Hematopoietic multipotent progenitor cell treated with erythropoietin and hydrocortisone succinate and interleukin-3 and kit ligand, for 17 days (in vitro differentiated cells): ENCODE results near the gene GLOD4.
"Not testable (repeated sequence)": the region's sequence is repeated elsewhere in the genome, so short reads cannot be mapped to it uniquely, and the experiment has no call there.

Experiments
- DNase-seq: peaks from one replicate; pipeline ENCODE4 v3.0.0-alpha.2; 2015; ENCODE audit warnings: low spot score

Gene GLOD4

DNA sequence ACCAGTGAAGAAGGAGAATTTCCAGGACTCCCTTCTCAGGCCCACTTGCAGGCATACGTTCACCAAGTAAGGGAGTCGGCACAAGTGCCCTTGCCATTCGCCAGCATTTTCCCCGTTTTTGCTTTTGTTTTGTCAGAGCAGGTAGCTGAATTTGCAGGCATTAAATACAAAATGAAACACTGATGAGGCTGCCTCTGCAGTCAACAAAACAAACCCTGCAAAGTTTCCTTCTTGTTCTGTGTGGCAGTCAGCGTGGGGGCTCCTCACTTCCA lies 7.8 kb downstream of the GLOD4 start:
- no peak for DNase-seq

DNA sequence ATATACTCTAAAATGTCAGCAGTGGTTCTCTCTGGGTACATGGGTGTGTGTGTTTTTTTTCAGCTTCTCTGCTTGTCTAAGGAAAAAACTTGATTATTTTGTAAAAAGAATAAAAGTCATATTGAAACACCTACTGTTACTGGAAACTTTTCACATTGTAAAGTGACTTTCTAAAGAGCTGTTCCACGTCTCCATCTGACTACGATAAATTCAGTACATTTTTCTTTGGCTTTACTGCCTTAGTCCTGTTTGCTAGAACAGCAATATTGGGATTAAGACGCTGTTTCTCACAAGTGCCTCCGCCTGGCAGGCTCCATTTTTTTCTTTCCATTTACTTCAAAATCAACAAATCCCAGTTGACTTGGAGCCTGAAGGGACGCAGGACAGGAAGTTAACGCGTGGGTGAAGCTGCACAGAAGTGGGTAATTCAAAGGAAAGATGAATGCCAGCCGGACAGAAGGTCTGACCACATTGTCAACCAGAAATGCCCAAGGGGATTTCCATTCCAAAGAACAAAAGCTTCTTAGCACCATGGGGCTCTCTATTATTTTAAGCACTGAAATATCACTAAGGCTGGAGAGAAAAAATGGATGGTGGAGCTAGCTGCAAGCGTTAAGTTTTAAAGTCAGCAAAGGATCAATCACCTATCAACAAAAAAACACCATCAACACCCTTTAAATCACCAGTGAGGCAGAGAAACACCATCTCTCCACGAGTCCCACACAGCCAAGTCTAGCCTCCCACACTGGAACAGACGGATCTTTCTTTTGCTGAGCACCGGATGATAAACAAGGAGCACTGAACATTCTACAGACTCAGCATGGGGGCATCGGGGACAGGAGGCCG lies 8.4 kb downstream of the GLOD4 start:
- DNase-seq: no peak

DNA sequence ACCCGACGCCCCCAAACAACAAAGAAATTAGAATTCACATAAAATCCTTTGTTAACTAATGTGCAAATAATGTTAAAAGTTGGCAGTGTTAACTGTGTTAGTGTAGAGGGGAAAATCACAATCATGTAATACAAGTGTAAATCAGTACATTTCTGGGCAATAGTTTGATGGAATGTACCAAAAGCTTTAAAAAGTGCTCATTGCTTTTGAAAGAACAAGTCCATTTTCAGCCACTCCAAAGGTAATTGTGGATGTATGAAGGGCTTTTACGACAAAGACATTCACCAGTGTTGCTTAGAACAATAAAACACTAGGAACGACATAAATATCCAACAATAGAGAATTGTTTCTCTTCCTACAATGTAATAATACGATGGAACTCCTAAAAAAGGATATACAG lies 9.1 kb downstream of the GLOD4 start:
- no peak for DNase-seq

DNA sequence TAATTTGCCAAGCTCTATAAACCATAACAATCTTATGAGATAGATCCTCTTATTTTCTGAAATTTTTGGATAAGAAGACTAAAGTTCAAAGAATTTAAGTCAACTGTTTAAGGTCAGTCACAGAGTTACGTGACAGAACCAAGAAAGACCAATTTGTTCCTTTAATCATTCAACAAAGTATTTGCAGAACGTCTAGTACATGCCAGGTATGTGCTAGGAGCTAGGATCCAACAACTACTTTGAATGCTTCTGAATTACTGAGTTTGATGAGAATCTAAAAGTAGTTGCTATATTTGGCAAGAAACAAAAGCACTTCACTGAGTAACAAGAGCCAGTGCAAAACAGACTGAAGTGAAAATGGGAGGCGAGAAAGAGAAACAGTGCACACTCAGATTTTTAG lies 15.0 kb downstream of the GLOD4 start:
- DNase-seq: no peak

DNA sequence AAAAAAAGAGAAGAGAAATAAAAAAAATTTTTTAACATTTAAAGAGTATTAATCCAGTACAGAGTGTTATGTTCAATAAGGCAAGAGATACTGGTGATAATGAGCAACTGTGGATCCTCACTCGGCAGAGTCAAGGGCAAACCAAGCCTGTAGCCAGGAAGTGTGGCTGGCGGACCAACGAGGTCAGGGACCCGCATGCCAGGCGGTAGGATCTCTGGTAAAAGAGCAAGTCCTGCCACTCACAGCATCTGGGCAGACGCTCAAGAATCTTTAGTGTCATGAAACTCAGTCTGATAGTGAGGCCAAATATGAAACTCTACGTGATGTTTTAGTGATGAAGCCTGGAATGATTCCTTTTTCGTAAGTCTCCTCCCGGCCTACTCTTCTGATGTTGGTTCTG lies 21.7 kb downstream of the GLOD4 start:
- DNase-seq: no peak

DNA sequence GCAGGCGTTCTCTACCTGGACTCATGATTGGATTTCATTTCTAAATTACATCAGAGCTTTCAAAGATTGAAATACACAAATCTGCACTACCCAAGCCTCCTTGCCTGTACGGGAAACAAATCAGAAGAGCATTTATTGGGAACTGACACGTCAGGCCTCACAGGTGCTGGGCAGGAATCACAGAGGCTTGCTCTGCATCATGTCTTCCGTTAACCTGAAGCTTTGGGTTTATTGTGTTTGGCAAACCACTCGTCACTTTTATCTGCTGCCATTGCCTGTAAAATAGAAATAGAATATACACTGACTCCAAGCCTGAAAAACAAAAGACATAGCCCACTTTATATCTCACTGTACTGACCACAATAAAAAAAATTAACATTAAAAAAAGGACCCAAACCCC lies 22.1 kb downstream of the GLOD4 start:
- DNase-seq: no peak

DNA sequence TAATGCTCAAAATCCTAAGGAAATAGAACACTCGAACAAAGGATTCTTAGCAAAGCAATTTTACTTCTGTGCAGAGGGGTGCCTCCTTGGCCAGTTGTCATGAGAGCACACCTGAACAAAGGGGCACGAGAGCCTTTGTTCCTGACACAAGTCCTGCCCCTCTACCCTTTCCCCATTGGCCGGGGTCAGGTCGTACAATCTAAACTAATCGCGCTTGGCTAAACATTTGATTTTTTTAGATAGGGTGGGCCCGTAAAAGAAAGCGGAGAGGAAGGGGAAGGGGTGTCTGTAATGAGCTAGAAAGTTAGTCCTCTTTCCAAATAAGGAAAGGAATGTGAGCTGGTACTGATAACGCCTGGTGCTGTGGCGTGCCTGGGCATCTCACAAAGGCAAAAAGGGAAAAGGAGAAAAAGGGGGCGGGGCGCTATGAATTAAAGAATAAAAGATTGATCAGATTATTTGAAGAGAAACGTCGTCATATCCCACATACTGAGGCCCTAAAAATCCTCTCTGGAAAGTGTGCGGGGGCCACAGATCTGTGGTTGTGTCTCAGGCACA lies 26.0 kb downstream of the GLOD4 start:
- DNase-seq: not testable (repeated sequence)

DNA sequence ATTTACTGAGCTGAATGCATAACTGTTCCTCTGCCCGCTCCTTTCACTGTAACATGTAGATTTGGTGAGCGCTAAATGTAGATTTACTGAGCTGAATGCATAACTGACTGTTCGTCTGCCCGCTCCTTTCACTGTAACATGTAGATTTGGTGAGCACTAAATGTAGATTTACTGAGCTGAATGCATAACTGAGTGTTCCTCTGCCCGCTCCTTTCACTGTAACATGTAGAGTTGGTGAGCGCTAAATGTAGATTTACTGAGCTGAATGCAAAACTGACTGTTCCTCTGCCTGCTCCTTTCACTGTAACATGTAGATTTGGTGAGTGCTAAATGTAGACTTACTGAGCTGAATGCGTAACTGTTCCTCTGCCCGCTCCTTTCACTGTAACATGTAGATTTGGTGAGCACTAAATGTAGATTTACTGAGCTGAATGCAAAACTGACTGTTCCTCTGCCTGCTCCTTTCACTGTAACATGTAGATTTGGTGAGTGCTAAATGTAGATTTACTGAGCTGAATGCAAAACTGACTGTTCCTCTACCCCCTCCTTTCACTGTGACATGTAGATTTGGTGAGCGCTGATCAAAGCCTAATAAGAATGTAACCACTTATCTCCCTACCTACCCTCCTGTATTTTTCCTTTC lies 26.6 kb downstream of the GLOD4 start:
- not testable (repeated sequence) for DNase-seq

DNA sequence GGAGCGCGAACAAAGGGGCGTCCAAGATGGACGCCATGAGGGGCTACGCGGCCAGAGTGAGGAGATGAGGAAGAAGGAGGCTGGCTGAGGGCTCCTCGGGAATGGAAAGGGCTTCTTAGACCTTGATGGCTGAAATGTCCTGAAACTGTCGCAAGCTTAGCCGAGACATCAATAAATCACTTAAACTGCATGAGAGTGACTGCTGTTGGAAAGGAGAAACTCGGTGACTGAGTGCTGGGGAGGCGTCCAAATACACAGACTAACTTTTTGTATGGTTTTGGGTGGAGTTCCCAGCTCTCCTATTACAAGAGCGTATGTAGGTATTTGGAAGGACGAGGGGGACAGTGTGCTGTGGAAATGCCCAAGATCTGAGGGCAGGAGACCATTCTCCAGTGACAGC lies 28.7 kb downstream of the GLOD4 start:
- no peak for DNase-seq

DNA sequence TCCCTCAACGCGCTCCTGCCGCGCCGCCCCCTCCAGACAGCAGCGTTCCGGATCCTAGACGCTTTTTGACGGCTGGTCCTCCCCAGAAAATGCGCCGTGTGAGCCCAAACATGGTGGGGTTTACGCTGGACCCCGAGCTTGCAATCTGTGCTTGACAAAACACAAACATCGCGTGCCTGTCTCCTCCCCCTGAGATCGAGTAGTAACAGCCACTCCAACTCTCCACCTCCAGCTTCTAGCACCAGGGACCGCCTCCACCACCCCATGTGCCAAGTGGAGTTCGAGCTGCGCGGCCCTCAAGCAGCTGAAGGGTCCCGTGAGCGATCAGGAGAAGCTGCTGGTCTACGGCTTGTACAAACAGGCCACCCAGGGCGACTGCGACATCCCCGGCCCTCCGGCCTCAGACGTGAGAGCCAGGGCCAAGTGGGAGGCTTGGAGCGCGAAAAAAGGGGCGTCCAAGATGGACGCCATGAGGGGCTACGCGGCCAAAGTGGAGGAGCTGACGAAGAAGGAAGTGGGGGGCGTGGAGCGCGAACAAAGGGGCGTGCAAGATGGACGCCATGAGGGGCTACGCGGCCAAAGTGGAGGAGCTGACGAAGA lies 29.4 kb downstream of the GLOD4 start:
- DNase-seq: no peak

DNA sequence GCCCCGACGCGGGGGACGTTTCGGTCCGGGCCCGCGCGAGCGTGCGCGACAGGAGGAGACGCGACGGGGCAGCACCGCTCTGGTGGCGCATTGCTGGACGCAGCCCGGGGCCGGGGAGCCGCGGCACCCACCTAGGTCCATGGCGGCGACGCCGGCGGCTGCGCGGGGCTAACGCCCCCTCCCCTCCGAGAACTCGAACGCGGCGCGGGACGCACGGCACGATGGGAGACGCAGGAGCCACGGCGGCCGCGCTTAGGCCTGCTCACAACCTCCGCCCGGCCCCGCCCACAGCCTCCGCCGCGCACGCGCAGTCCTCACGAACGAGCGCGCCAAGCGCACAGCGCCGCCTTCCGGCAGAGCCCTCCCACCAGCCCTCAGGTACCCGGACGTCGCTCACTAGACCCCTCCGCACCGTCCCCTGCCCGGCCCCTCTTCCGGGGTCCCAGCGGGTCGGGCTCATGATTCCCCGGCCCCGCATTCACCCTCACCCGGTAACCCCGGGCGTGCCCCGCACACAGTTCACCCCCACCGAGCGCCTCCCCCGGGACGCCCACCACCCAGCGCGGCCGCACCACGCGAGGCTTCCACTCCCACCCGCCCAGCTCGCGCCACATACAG lies 30.0 kb downstream of the GLOD4 start, which contains the start of gene GEMIN4:
GEMIN4 (minus strand) TSS at position 263 of the 618 bp plus-strand sequence; CDS start at position 141, 122 bp downstream.
- peak; percentile 90 for DNase-seq

DNA sequence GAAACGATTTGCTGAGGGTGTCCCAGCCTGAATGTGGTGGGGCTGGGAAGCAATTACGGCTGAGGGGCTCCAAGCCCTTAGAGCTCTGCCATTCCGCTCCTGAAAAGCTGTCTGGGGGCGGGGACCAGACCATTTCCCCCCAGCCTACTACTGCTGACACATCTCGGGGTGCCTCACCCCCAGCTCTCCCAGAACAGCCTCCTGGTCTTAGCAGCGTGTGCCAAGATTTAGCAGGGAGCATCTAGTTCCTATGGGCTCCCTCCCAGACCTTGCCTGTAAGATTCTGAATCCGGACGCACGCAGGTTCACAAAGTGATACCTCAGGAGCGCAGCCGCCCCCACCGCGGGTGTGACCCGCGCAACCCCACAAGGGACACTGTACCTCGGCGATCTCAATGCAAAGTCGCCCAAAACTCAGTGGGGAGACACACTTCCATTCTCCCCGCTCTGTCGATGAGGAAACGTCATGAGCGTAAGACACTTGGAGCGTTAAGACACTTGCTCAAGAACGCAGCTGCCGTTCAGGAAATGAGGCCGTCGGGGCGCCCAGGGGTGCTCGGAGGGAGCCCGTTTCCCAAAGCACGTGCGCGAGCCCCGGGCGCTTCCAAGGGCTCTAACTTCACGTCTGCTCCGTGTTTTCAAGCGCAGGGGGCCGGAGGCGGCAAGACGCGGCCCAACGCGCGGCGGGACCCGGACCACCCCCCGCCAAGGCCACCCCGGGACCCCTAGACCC lies 30.6 kb downstream of the GLOD4 start:
- no peak for DNase-seq

DNA sequence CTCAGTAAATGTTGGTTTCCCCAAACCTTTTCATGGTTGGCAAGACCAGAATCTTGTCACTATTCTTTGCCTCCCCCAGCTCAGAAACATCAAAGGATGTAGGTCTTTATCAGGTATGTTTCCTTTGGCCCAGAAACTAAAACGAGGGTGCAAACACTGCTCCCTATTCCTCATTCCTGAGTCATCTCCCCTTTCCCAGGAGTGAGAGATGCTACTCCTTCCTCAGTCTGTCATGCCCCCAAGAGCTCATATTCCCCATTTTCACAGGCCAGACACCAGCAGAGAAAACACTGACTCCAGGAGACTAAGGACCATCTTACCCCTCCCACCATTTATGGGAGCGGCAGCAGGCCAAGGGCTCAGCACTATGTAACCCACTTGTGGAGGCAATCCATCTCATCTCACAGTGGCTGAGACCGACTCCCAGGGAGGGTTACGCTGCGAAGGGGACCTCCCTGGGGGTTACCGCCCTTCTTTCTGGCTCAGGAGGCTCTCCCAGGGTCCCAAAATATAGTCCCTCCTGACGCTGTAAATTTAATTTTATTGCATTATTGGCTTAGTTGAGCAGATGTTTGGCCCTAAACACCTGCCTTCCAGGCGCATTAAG lies 31.5 kb downstream of the GLOD4 start:
- no peak for DNase-seq

DNA sequence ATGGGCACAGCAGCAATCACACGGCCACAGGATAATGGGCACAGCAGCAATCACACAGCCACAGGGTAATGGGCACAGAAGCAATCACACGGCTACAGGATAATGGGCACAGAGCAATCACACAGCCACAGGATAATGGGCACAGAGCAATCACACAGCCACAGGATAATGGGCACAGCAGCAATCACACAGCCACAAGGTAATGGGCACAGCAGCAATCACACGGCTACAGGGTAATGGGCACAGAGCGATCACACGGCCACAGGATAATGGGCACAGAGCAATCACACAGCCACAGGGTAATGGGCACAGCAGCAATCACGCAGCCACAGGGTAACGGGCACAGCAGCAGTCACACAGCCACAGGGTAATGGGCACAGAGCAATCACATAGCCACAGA lies 32.7 kb downstream of the GLOD4 start:
- not testable (repeated sequence) for DNase-seq

DNA sequence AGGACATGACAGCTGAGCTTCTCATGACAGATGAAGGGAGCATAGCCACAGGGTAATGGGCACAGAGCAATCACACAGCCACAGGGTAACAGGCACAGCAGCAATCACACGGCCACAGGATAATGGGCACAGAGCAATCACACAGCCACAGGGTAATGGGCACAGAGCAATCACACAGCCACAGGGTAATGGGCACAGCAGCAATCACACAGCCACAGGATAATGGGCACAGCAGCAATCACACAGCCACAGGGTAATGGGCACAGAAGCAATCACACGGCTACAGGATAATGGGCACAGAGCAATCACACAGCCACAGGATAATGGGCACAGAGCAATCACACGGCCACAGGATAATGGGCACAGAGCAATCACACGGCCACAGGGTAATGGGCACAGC lies 33.5 kb downstream of the GLOD4 start:
- DNase-seq: not testable (repeated sequence)

DNA sequence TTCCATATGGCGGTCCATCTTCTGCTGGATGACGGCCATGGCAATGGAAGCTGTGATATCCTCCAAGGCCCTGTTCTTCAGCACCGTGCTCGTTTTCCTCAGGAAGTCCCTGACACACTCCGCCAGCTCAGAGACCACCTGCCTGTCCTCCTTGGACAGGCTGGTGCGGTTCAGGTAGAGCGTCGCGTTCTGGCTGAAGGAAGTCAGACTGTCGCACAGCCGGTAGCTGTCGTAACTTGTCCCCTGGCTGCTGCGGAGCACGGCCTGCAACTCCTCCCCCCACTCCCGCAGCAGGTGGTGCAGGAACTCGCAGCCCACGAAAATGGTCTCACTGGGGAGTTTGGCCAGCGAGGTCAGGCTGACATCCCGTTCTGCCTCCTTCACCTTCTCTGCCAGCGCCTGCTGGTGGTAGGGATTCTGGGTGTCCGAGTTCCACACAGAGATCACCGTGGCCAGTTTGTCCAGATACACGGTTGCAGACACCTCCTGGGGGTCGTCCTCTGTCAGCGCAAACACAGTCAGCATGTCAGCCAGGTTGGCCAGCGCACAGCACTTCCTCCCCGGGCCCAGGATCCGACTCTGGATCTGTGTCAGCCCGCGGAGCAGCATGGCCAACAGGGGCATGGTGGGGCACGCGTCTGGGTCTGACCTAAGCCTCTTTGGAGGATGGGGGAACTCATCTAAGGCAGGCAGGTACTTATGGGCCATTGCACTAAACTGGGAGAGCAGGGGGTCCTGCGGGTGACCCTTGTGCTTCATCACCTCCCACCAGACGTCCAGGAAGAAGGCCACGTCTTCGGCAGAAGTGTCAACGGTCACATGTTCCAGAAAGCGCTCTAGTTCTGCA lies 35.1 kb downstream of the GLOD4 start:
- DNase-seq: no peak

DNA sequence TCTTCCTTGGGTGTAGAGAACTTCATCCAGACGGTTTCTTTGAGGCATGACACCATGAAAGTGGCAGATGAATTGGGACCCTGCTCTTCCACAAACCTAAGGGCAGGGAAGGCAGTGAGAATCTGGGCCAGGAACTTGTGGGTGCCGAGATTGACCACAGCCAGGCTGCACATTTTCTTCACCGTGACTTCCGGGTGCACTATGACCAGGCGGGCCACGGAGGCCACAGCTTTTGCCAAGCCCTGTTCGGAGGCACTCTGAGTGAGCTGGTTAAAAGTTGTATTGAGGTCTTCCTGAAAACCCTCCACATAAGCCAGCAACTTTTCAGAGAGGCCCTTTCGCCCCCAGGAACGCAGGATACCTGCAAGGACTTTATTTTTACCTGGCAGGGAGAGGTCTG lies 35.9 kb downstream of the GLOD4 start:
- DNase-seq: no peak

DNA sequence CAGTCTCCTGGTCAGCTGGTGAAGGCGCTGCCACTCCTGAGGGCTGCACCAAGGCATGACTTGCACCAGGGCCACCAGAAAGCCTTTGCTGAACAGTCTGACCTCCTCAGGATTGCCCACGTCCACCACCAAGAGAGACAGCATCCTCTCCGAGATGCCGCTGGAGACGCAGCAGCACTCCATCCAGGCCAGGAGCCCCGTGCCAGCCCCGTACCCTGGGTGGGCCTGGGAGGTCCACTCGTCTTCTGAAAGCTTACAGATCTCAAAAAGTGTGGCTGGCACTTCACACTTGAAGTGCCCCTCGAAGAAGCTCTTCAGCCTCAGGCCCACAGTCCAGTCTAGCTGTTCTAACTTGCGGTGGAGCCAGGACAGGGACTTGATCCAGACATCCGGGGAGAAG lies 36.7 kb downstream of the GLOD4 start:
- no peak for DNase-seq

DNA sequence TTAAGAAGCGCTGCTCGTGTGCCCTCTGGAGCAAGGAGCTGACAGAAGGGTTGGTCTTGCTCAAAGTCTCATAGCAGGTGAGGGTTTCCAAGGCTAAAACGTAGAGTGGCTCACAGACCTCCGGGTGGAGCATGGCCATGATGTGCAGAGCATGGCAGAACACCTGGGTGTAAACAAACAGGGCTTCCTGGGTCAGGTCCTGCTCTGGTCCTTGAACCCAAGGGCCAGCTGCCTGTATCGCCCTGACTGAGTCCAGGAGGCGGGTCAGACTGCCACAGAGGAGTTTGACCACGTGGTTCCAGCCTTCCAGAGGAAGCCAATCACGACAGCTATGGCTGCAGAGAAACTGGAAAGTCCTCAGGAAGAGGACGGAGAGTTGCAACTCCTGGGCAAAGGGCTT lies 37.1 kb downstream of the GLOD4 start:
- no peak for DNase-seq

DNA sequence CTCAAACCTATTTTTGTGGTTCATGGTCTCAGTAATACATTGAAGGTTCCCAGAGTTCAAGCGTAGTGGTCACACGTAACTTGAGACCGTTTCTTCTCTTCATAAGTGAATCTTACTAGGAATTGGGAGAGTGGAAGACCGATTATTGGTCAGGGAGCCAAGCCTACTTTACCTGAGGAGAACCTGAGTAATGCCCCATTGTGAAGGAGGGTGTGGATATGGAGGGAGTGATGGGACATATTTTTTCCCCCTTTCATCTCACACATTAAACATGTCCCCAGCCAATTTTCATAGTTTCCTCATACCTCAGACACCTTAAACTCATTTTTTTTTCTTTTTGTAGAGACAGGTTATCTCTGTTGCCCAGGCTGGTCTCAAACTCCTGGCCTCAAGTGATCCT lies 38.9 kb downstream of the GLOD4 start:
- no peak for DNase-seq
